HG02884 (cell line): Measurements from ENCODE around the gene DBNDD2.

ENCODE experiments used
- ATAC-seq: cut with Tn5 transposase; IDR thresholded peaks from one replicate; pipeline ENCODE4 v1.9.1; 2021; ENCODE audit warnings: mild to moderate bottlenecking, moderate library complexity; ENCODE audit not compliant: unreplicated experiment

DBNDD2 gene

DNA sequence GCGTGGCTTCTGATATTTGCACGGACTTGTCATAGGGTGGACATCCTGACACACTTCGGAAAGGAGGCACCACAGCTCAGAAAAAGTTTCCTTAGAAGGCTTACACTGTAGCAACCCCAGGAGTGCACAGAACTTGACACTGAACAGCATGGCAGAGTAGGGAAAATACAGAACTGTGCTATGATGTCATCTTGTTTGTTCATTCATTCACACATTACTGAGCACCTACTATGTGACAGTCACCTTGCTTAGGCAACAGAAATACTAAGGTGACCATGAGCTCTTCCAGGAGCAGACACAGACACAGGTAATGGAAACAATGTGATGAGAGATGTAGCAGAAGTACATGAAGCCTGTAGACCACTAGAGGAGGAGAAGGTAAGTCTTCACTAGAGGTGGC lies 5.4 kb downstream of the DBNDD2 start:
- ATAC-seq, result no peak

DNA sequence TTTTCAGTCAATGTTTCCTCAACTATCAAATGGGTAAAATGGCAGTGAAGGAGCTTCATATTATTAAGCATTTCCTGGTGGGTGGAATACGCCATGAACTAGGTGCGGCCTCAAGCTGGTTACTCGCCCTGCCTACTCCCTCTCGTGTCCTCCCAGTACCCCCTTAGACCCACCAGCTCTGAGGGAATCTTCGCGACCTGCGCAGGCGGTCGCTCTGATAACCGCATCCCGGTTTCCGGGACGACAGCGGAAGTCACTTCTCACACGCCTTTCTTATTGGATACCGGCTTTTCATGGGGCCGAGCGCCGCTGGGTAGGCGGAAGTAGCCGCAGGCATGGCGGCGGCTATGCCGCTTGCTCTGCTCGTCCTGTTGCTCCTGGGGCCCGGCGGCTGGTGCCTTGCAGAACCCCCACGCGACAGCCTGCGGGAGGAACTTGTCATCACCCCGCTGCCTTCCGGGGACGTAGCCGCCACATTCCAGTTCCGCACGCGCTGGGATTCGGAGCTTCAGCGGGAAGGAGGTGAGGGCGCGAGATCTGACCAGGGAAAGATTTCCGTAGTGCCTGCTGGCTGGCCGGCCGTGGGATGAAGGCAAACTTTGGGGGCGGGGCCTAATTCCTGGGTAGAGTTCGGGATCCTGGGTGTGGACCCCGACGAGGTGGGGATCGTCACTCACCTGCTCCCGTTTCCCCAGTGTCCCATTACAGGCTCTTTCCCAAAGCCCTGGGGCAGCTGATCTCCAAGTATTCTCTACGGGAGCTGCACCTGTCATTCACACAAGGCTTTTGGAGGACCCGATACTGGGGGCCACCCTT lies 7.9 kb downstream of the DBNDD2 start, which contains the start of gene PIGT:
TSS of gene PIGT (plus strand) at position 320 of the 816 bp plus-strand sequence. CDS start at position 336, 16 bp downstream.
- peak; percentile 73 for ATAC-seq

DNA sequence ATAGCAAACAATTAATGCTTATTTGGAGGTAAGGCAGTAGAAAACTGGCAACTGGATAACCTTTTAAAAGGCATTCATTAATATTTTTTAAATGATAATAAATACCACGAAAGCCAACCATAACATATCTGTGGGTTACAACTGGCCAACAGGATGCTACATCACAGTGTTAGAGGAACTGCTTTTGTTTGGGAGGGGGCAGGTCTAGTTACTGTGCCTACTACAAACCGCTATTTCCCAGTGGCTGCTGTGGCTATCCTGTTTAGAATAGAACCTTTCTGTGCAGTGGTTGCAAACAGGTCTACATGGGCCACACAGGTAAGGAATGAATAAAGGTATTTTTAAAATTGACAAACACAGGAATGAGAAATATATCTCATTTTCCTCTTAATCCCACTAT lies 8.8 kb downstream of the DBNDD2 start:
- no peak for ATAC-seq

DNA sequence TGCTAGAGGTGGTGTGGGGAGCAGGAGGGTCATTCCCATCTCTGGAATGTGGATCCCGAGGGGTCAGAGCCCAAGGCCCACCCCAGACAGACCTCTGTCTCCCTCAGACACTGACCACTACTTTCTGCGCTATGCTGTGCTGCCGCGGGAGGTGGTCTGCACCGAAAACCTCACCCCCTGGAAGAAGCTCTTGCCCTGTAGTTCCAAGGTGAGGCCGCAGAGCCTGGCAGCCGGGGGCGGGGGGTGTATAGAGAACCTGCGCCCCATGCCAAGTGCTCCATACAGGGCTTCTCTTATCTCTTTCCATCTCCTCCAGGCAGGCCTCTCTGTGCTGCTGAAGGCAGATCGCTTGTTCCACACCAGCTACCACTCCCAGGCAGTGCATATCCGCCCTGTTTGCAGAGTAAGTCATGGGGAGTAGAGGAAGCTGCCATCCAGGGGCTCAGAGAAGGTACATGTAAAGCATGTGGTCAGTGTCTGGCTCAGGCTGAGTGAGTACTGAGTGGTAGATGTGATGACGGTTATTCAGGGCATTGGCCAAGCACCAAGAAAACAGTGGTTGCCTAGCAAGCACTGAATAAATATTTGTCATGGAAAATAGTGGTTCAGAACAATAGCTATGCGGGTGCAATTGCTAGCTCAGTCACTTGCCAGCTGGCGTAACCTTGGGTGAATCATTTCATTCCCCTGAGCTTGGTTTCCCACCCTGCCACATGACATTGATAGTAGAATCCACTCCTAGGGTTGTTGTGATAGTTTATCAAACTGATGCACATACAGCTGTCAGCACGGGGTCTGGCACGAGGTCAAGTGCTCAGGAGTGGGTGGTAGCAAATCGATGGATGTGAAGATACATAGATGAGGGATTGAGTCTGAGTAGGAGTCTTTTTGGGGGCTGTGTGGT lies 11.4 kb downstream of the DBNDD2 start:
- ATAC-seq, result peak; percentile 68

DNA sequence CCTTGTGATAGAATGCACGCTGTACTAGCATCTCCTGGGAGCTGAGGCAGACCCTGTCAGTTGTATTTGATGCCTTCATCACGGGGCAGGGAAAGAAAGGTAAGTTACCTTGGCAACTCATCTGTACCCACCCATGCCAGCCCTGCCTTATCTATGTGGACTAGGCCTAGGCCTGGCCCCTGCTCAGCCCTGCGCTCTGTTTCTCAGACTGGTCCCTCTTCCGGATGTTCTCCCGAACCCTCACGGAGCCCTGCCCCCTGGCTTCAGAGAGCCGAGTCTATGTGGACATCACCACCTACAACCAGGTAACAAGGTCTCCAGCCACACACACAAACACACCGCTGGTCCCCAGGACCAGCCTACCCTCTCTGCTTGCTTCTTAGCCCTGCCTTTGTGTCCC lies 12.0 kb downstream of the DBNDD2 start:
- no peak for ATAC-seq

DNA sequence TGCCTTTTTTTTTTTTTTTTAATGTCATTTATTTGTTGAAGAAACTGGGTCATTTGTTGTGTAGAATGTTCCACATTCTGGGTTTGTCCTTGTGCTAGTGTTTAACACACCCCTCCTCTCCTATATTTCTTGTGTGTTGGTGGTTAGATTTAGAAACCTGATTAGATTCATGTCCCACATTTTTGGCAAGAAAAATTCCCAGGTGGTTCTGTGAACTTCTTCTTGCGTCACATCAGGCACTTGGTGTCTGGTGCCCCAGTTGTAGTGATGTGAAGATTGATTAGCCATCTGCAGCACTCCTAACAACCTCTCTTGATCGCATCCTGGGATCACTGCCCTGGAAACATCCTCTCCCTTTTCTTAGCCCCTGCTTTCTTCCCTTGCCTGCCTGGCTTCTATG lies 15.6 kb downstream of the DBNDD2 start:
- ATAC-seq, result no peak

DNA sequence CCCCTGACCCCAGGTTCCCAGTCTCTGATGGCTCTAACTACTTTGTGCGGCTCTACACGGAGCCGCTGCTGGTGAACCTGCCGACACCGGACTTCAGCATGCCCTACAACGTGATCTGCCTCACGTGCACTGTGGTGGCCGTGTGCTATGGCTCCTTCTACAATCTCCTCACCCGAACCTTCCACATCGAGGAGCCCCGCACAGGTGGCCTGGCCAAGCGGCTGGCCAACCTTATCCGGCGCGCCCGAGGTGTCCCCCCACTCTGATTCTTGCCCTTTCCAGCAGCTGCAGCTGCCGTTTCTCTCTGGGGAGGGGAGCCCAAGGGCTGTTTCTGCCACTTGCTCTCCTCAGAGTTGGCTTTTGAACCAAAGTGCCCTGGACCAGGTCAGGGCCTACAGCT lies 17.5 kb downstream of the DBNDD2 start:
- ATAC-seq, result no peak

DNA sequence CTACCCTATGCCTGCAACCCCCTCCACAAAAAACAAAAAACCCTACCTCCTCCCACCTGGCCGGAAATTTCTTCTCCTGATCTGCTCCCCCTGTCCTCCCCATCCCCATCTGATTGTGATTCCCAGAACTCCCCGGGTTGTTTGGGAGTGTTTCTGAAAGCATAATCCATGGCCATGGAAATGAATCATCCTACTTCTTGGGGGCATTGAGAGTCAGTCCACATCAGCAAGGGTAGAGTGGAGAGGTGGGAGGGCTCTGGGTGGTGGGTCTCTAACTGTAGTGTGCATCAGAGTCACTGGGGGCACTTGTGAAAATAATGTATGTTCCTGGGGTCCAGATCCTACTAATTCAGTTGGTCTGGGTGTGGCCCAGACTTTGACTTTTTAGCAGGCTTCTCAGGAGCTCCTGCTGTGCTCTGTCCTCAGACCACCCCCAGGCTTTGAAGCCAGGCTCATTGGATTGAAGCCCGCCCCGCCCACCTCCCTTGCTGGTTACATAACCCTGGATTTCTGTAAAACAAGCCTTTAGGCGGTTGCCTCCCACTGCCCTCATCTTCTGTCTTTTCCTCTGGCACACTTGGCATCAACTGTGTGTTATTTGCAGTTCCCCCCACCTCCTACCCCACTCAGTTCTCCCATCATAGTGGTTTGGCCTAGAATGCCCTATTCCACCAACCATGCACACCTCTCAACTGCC lies 18.4 kb downstream of the DBNDD2 start:
- ATAC-seq, result no peak

DNA sequence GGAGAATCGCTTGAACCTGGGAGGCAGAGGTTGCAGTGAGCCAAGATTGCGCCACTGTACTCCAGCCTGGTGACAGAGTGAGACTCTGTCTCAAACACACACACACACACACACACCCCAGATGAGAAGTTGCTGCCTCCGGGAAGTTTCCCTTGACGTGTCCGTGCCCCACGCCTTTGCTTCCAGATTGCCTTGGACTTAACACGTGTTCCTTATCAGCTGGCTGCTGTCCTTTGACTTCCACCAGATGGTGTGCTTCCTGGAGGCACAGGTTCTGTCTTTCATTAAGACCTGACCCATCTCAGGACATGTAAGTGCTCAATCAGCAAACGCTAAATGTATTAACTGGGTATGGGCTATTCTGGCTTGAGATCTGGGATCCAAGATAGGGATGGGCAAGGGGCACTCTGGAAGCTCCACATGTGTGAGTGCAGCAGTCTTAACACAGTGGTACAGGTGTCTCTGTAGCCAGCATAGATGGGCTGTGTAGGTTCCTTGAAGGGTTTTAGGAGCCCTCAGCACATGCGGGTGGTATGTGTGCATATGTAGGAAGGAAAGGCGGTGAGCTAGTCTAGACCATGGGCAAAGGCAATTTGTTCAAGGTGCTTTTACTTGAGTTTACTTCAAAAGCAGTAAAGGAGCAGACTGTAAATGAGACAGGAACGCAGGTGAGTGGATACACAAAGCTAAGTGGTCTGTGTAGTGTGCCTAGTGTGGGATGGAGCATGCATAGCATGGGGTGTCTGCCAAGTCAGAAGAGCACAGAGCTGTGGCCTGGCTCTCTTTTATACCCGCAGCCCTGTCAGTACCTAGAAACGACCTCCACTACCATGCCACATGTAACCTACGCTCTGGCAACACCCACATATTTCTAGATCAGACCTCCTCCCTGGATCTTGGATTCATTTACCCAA lies 19.4 kb downstream of the DBNDD2 start:
- ATAC-seq, result no peak

DNA sequence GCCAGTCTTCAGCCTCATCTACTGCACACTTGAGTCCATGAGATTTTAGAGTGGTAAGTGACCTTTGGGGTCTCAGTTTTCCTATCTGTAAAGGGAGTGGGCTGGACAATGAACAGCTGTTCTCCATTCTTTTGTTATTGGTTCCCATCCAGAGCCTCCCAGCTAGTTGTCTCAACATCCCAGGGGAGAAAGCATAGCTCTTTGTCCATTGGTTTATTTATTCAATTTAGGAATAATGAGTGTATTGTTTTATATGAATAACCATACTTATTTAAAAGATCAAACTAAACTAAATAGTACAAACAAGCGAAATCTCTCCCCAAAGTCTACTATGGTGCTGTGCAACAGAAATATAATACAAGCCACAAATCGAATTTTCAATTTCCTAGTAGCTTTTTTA lies 21.5 kb downstream of the DBNDD2 start:
- no peak for ATAC-seq

DNA sequence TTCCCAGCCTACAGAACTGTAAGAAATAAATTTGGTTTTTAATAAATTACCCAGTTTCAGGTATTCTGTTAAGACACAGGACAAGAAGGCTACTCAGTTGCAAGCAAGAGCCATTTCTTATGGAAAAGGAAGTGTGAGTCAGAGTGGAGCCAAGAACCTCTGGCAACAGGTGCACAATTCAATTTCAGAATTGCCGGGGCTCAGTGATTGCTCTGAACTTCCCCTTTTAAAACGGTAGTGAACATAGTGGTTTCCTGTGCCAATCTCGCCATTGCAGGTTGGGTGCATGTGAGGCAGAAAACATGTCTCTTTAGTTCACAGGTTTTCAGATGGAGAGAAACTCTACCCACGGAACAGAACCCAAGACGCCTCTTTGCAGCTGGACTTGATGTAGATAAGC lies 24.2 kb downstream of the DBNDD2 start:
- ATAC-seq, result peak; percentile 64

DNA sequence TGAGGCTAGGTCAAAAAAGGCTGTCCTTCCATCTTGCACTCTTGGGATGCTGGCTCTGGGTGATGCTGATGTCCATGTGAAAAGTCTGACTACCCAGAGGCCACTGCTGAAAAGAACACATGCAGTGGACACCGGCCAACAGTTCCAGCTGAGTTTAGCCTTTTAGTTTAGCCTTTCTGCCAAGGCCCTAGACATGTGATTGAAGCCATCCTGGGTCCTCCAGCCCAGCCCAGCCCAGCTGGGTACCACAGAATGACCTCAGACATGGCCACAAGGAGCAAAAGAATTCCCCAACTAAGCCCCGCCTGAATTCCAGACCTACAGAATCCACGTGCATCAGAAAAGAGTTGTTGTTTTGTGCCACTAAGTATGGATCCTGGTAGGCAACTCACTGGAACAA lies 25.2 kb downstream of the DBNDD2 start:
- ATAC-seq, result no peak

DNA sequence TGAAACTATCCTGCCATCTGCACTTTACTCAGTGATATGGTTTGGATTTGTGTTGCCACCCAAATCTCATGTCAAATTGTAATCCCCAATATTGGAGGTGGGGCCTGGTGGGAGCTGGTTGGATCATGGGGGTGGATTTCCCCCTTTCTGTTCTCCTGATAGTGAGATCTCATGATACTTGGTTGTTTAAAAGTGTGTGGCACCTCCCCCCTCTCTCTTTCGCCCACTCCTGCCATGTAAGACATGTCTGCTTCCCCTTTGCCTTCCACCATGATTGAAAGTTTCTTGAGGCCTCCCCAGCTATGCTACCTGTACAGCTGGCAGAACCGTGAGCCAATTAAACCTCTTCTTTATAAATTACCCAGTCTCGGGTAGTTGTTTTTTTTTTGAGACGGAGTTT lies 25.9 kb downstream of the DBNDD2 start:
- ATAC-seq, result no peak

DNA sequence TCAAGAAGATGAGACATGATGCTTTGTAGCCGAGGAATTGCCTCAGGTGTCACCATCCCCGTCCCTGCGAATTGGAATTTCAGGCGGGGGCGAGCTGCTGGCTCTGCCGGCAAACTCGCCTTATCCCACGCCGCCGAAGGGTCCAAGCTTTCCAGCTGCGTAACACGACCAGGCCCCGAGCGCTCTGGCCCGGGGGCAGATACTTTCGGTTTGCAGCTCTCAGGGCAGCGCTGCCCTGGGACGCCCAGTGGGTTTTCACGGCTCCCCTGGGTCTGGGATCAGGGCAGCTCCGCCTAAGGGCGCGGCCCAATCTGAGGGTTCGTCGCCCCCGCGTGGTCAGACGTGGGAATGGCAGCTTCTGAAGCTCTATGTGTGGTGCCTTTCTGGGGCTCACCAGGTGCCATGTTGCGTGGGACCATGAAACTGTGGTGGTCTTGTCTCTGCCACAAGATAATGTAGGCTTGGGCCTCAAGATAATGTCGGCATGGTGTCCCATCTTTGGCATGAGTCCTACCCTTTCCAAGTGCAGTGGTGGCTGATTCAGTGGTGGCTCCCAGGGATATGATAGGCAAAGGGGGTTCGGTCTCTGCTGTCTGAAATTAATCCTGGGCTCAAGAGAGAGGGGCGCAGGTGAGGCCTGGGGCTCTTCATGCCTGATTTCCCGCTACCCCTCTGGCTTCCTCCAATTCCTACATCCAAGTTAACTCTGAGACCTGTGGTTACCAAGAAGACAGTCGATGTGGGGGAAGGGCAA lies 28.8 kb downstream of the DBNDD2 start:
- no peak for ATAC-seq

DNA sequence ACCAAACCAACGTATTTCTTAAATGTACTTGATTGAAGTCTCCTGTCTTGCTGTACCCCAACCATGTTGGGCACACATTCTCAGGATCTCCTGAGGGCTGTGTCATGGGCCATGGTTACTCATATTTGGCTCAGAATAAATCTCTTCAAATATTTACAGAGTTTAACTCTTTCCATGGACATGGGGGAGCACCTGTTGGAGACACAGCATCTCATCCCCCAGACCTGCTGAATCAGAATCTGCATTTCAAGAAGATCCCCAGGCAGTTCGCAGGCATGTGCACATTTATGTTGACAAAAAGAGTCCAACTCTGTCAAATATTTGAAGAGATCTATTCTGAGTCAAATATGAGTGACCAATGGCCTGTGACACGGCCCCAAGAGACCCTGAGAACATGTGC lies 32.3 kb downstream of the DBNDD2 start:
- ATAC-seq, result no peak

DNA sequence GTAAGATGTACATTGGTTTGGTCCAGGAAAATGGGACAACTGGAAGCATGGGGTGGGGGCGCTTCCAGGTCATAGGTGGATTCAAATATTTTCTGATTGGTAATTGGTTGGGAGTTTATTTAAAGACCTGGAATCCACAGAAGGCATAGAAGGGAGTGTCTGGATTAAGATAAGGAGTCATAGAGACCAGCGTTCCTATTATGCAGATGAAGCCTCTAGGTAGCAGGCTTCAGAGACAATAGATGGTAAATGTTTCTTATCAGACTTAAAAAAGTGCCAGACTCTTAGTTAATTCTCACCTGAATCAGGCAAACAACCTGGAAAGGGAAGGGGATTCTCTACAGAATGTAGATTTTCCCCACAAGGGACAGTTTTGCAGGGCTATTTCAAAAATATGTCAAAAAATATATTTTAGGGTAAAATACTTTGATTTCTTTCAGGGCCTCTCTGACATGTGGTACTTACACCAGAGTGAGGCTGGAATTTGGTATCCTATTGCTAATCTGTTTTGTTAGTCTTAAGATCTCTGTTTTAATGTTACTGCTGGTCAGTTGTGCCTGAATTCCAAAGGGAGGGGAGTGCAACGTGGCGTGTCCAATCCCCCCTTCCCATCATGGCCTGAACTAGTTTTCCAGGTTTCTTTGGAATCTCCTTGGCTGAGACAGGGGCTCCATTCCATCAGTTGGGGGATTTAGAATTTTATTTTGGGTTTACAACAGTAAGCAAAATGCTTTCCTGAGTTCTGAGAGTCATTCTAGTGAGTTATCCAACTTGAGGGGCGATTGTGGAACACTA lies 33.0 kb downstream of the DBNDD2 start:
- ATAC-seq, result no peak

DNA sequence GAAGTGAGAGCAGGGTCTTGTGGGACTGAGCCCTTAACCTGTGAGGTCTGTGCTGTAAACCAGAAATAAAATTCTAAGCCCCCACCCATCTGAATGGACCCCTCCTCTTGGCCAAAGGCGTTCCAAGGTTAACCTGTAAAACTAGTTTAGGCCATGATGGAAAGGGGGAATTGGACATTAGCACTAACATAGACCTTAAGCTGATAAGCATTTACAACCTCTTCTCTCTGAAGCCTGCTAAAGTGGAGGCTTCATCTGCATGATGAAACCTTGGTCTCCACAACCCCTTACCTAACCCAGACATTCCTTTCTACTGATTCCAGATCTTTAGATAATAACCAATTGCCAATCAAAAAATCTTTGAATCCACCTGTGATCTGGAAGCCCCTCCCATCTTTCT lies 33.7 kb downstream of the DBNDD2 start:
- ATAC-seq, result no peak

DNA sequence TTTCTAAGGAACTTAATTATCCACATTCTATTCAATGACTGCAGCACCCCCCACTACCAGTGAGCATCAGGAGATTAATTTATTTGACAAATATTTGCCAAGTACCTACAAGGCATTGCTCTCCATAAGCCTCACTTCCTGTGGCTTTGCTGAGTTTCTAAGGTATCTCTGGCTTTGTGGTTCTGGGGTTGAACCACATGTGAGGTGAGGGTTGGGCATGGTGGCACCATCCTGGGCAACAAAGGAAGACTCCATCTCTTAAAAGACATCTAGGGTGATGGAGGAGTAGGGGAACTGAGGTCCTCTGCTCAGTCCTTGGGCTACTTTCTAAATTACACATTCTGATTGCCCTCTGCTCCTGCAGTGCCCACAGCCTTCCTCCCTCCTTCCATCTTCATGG lies 36.0 kb downstream of the DBNDD2 start:
- no peak for ATAC-seq
